Activated CD4-positive, CD25-positive, alpha-beta regulatory T cell treated with anti-CD3 and anti-CD28 coated beads, Interleukin-2, amount 50 U/mL, for 24 hours (primary cell): Measurements from ENCODE around the gene MYL4.
"Not testable (repeated sequence)": the region's sequence is repeated elsewhere in the genome, so short reads cannot be mapped to it uniquely, and the experiment has no call there.

ENCODE experiments used
- ATAC-seq, 2 donors: fragments of 150-1000 bp; cut with Tn5 transposase; one replicate each; pipeline ENCODE4 v1.10.0; 2021; ENCODE audit warnings: mild to moderate bottlenecking in 1 of 2, moderate library complexity in 1 of 2

The MYL4 gene

DNA sequence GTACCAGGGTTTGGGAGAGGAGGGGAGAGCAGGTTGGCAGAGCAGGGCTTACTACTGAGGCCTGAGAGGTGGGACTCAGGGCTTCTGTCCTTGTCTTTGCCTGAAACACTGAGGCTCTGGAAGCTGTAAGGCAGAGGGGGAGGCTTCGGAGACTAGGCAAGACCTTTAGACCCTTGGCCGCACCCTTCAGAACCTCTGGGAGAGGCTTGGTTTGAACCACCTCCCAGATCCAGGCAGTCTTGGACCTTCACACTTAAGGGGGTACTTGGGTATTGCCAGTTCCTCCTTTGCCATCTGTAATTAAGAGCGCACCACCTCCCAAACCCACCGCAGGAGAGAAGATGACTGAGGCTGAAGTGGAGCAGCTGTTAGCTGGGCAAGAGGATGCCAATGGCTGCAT lies 12.9 kb downstream of the MYL4 start:
- ATAC-seq = no peak

DNA sequence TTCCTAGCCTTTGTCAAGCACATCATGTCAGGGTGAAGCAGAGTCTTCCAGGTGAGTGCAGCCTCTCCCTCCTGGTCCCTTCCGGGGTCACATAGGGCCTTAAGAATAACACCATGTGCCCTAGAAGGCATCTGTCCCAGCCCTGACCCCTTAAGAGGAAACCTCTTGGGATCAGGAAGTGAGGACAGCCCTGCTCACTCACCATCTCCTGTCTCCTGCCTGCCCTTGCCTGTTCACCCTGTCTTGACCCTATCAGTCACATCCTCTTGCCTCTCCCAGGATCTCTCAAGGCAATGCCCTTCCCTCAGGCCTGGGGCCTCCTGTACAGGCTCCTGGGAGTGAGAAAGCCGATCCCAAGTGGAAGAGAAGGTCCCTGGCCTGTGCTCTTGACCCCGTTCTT lies 13.9 kb downstream of the MYL4 start:
- no peak for ATAC-seq

DNA sequence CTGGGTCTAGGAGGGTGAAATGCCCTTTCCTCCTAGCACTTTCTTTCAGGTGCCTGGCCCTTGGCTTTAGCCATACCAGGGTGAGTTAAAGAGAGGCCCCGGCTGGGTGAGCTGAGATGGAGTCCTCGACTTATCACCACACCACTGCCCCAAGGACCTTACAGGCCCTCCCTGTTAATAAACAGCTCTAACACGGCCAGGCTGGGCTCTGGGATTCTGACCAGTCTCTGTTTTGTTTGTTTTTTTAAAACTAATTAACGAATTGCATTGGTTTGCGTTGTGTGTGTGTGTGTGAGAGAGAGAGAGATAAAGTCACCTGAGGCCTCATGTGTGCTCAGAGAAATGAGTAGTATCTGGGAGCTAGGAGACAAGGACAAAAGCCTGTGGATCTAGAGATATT lies 14.3 kb downstream of the MYL4 start:
- no peak for ATAC-seq

DNA sequence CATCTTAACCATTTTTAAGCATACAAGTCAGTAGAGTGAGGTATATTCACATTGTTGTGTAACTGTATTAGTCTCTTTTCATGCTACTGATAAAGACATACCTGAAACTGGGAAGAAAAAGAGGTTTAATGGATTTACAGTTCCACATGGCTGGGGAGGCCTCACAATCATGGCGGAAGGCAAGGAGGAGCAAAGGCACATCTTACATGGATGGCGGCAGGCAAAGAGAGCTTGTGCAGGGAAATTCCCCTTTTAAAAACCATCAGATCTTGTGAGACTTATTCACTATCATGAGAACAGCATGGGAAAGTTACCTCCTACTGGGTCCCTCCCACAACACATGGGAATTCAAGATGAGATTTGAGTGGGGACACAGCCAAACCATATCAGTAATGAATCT lies 14.9 kb downstream of the MYL4 start:
- ATAC-seq = not testable (repeated sequence)

DNA sequence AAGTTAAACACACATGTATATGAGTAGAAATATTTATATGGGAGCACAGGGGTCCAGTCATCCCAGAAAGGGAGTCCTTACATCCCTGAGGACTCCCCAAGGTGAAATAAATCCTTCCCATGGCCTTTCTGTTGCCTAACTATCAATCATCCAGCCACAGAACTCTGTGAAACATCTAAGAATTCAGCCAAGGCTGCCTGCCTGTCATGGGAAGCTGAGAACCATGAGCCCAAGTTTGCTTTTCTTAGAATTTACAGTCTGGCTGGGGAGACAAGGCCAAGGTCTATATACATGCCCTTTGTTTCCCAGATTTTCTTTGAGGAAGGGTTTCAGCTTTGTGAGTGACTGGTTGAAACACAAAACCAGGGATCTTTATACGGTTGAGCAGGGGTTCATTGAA lies 15.8 kb downstream of the MYL4 start:
- no peak for ATAC-seq

DNA sequence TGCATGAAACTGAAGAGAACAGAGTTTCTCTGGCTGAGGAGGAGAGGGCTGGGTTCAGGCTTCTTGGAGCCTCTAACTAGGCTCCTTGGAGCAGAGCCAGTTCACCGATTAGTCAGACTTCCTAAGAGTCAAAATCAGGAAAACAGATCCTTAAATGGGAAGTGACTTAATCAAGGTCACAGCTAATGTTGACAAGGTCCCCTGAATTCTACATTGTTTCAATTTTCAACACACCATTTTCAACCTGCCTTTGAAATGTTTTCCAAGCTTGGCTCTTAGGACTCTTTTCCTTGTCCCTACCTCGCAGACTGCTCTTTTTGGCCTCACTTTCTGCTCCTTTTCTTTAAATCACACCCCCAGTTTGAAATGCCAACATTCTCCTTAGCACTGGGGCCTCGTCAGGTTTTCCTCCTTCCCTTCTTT lies 16.3 kb downstream of the MYL4 start:
- no peak for ATAC-seq

DNA sequence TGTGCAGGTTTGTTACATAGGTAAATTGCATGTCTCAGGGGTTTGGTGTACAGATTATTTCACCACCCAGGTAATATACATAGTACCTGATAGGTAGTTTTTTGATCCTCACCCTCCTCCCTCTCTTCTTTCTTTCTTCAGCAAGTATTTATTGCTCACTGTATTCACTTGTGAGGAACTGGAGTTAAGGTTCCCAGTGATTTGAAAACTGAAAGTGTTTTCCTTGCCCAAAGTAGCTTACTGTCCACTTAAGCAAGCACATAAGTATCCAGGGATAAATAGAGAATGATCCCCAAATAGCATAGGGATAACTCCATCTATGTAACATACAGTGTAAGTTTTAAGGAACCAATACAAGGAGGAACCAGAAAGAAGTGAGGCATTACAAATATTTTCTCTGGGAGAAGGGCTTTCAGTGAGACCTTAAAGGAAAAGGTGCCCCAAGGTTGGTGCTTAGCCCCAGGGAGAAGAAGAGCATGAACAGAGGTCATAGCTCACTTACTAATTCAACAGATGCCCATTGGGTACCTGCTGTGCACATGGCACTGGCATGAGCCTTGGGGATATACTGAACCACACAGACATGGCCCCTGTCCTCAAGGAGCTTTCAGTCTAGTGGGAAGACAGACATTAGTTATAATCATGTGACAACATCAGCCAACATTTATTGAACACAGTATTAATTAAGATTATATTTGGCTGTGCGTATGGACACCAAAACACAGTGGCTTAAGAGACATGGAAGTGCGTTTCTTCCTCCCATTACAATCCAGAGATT lies 17.0 kb downstream of the MYL4 start:
- no peak for ATAC-seq

DNA sequence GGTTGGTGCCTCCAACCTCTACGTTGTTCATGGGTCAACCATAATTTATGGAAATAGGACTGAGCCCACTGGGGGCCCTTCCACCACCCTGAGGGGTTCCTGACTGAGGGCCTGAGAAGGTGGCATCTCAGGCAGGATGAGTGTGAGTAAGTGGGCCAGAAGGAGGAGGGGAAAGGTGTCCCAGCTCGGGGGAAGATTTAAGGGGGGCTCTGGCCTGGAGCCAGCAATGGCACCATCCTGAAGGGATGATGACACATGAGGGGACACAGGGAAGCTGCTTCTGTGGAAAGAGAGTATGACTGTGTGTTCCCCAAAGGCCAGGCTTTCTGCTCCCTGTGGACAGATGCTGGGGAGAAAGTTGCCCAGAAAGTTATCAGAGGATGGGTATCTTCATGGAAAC lies 18.7 kb downstream of the MYL4 start:
- ATAC-seq = no peak

DNA sequence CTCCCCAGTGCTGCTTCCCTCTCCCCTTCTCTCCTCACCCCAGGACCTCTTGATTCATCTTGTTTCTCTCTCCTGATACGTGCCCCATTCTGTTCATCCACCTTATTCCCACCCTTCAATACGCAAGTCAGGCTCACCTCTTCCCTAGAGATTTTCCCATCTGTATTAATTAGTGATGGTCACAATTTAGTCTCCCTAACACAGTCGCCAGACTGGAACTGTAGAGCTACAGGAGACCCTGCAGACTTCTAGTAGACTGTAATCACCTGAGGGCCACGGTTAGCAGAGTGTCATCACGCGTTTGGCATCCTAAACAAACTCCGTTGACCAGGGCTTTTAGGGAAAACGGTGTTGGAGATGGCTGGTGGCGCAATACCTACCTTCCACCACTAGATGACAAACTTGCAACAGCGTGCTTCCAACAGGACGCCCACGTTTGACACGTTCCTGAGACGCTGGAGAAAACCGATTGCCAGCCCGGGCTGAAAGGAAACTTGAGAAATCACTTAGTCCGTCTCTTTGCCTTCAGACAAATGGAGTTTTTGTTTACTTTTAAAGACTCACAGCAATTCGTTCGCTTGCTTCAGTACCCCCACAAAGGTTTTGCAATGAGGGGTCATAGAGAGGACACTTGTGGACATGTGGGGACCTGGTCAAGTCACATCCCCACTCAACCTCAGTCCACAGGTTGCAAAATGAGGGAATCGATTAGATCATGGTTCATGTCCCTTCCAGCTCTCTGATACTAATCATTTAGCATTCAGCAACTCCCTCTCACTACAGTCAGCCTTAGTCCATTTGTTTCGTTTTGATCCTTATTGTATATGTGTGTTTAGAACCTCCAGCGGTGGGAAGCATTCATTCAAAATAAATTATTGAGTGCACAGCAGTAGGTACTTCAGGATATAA lies 20.6 kb downstream of the MYL4 start:
- ATAC-seq = peak; percentile 74 to 85

DNA sequence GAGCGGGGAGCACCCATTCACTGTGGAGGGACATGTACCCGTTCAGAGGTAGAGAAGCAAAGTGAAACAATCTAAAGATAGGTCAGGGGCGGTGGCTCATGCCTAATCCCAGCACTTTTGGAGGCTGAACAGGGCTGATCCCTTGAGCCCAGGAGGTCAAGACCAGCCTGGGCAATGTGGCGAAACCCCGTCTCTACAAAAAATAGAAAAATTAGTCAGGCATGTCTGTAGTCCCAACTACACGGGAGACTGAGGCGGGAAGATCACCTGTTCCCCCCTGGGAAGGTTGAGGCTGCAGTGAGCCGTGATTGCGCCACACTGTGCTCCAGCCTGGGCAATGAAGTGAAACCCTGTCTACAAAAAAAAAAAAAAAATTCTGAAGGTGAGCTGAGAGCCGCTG lies 21.7 kb downstream of the MYL4 start:
- no peak for ATAC-seq

DNA sequence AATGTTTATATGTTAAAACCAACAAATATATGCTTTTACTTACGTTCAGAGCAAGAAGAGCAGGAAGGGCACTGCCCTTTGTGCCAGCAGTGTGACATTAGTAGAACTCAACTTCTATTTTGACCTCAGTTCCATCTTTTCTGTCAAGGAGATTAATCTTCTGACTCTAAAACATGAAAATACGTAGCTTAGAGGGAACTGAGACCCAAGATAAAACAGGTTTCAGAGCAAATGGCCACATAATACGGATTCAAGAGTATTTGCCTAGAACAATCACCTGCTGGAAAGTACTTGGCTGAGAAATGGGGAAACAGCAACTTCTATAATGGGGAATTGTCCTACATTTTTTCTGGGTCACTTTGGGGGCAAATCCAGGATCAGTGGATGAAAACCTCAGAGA lies 22.2 kb downstream of the MYL4 start:
- ATAC-seq = no peak

DNA sequence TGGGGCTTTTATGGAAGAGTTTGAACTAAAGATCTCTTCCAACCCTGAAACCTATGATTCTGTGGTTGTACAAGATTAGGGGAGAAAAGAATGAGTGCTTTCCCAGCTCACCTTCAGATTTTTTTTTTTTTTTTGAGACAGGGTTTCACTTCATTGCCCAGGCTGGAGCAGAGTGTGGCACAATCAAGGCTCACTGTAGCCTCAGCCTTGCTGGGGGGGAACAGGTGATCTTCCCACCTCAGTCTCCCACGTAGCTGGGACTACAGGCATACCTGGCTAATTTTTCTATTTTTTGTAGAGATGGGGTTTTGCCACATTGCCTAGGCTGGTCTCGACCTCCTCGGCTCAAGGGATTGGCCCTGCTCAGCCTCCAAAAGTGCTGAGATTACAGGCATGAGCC lies 22.7 kb downstream of the MYL4 start:
- ATAC-seq = no peak

DNA sequence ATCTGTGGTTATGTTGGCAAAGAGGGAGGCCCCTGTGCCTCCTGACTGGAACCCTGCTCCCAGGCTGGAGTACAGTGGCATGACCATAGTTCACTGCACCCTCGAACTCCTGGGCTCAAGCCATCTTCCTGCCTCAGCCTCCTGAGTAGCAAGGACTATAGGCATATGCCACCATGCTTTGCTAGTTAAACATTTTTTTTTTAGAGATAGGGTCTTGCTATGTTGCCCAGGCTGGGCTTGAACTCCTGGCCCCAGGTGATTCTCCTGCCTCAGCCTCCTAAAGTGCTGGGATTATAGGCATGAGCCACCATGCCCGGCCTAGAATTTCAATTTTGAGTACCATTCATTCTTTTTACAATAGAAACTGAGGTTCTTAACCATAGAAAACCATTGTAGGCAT lies 23.3 kb downstream of the MYL4 start:
- no peak for ATAC-seq

DNA sequence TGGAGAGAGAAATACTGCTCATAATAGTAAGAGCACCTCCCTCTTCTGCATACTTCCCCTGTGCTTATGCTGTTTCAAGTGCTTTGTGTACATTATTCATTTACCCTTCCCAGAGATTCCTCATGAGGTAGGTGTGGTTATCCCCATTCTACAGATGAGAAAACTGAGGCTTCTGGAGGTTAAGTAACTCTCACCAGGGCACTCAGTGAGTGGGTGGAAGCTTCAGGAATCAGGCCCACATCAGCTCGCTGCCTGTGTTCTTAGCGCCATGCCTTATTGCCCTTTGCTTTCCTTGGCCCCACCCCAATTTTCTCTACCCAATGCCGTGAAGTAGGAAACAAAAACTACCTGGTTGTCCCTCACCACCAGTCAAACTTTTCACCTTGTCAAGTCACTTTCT lies 26.4 kb downstream of the MYL4 start:
- no peak for ATAC-seq

DNA sequence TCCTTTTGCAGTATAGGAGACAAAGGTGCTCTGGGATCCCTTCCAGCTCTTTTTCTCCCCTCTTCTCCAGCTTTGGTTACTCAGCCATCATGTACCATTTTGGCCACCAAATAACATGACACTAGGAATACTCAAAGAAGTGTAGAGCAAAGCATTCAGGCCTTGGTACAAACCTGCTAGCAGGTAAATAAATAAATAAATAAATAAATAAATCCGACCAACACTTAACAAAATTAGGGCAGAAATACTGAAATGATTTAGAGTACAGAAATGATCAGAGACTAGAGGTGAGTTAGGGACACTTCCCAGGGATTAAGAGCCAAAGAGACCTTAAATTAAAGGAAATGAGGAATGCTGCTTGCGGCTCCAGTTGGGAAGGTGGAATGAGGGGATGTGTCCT lies 26.8 kb downstream of the MYL4 start:
- no peak for ATAC-seq

DNA sequence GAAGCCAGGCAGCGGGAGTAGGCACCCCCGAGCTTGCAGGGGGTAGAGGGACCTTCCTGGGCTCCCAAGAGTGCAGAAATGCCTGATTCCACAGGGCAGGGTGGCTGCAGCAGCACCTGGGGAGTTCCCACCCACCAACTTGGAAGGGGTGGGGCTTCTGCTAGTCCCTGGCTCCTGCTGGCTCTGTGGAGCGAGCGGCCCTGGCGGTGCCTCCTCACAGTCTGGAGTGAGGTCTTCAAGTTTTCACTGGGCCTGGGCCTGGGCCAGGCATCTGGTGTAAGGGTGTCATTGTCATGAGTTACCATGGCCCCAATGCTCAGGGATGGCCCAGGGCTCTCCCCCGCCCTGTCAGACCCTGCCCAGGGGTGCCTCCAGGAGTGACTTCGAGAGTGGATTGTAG lies 28.7 kb downstream of the MYL4 start:
- ATAC-seq = no peak

DNA sequence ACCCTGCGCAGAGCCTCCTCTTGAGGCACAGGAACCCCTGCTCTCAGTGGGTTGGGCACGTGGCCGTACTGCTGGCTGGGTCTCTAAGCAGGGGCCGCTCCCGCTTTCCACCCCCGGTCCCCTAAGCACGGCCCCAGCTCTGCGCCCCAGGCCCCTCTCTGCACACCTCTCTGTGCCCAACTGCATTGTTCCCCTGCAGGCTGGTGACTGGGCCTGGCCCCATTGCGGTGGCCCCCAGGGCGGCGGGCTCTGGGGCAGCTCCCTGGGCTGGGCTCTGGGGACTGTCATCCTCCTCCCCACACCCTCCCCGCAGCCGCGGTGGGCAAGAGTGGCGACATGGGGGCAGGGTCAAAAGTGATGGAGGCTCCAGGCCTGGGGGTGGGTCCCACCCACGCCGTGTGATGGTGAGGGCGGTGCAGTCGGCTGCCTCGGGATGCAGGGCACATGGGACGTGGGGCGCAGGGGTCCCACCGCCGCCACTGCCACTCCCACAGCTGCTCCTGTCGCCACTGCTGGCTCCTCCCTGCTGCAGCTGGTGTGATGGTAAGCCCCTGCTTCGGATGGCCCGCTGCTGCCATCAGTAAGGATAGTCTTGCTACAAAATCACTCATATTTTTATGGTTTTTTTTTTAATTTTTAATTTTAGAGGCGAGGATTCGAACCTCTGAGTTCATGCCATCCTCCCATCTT lies 29.3 kb downstream of the MYL4 start:
- ATAC-seq = no peak

DNA sequence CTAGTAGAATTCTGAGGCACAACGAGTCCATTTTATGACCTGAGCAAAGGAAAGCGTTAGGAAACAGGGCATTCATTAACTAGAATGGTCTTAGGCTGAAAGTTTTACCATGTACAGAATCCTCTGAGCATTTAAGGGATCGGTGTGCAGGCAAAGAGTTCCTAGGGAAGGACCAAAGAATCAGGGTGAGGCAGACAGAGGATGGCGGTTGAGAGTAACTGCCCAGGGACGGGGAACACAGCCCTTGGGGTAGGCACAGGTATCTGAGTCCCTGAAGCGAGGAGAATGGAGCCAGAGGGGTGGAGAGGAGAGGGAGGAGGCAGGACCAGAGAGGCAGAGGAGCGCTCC lies 30.4 kb downstream of the MYL4 start:
- no peak for ATAC-seq

DNA sequence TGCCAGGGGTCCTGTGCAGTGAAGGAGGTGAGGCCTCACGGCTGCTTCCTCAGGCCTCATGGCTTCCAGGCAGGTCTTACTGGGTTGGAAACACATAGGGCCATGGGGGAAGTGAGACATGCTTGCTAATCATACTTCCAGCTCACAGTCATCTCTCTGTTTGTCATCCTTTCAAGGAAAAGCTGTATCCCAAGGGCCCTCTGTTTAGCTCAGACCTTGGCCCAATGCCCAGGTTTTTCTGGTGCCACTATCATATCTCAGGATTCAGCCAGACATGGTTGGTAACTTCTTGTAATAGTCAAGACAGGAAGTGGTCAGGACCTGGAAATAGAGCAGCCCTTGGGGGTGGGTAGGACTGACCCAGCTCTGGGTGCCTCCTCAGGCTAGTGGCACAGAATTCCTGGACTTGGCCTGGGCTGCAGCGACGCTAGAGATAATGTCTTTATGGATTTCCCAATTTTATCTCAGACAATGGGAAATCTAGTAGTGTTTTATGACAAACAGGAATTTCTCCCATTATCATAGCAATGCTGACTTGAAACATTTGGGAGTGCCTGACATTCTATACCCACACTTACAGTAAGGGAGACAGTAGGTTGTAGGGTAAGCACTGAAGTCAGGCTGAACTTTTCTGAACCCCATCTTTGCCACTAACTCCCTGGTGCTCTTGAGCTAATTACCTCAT lies 31.0 kb downstream of the MYL4 start:
- ATAC-seq = no peak

DNA sequence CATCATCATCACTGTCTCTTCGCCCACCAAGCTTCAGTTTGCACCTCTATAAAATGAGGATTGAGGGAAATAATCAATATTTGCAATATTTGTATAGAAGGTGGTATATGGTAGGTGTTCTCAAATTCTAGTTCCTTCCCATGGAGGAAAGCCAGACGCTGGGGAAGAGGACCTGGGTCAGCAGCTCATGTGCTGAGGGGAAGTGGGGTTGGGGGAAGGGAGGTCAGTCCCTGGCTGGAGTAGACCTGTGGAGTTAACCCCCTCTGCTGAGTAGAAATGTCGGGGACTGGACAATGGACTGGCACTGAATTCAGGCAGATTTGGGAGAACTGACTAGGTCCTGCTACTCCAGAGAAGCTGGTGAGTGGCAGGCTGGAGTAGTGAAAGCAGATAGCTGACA lies 31.7 kb downstream of the MYL4 start:
- ATAC-seq = no peak

DNA sequence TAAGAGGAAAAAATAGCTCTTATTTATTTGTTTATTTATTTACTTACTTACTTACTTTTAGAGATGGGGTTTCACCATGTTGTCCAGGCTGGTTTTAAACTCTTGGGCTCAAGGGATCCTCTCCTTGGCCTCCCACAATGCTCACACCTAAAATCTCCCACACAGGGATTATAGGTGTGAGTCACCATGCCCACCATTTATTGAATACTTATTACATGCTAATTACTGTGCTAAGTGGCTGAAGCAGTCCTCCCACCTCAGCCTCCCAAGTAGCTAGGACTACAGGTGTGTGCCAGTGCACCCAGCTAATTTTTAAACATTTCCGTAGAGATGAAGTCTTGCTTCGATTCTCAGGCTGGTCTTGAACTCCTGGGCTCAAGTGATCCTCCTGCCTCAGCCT lies 33.5 kb downstream of the MYL4 start:
- ATAC-seq = no peak

DNA sequence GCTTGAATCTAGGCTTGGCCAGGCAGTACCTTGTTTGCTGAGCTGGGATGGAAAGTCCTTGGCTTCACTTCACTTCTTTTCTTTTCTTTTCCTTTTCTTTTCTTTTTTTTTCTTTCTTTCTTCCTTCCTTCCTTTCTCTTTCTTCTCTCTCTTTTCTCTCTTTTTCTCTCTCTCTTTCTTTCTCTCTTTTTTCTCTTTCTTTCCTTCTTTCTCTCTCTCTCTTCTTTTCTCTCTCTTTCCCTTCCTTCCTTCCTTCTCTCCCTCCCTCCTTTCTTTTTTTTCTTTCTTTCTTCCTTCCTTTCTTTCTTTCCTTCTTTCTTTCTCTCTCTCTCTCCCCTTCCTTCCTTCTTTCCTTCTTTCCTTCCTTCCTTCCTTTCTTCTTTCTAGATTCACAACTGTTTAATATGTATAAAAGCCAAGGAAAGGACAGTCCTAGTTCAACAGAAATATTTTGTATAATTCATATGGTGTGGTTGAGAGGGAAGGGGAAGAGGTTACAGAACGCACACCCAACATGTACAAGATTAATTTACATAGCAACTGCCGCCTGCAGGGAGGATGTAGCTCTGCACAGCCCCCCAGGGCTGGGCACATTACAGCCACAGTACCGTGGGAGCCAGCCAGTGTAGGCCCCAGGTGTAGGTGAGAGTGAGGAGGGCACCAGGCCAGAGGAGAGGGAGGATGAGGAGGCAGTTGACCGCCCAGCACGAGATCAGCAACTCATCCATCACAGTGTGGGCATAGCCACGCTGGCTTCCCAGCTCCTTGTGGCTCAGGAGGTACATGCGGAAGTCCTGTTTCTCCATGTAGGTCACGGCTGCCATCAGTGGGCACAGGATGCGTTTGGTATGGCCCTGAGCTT lies 34.8 kb downstream of the MYL4 start:
- no peak for ATAC-seq
